ENCODE results near the gene TBC1D5. TPM values are rescaled to one million over a fixed set of nuclear protein-coding genes. Genes with fewer than 3 reads are reported as not detected.
"Not testable (repeated sequence)": the region's sequence is repeated elsewhere in the genome, so short reads cannot be mapped to it uniquely, and the experiment has no call there.

TBC1D5 gene
- total RNA-seq, 1 donor from 2014 or later, result 55.6 TPM

- H3K4me3 Mint-ChIP-seq (ENCODE audit: low read depth), result no peak overlapping the region
- no peaks in the 10 kb centered on the region for H3K9me3 Mint-ChIP-seq (ENCODE audit: low read depth)
- no peak for TF ChIP-seq CTCF (IDR thresholded peaks at IDR 0.05; ENCODE audit: unreplicated experiment)
- H3K27me3 Mint-ChIP-seq, result no peaks in the 10 kb centered on the region
- no peaks in the 10 kb centered on the region for H3K4me1 Mint-ChIP-seq (ENCODE audit: low read depth)
- H3K36me3 Mint-ChIP-seq (ENCODE audit: insufficient read depth), result peaks cover 2% of the 10 kb centered on the region
- no peak overlapping the region for H3K27ac Mint-ChIP-seq
- DNase-seq (ENCODE audit: low spot score, unreplicated experiment), result no peak
Observed at GRCh38 chr3:17625133-17625532, 117.3 kb downstream of the TBC1D5 start.

DNA sequence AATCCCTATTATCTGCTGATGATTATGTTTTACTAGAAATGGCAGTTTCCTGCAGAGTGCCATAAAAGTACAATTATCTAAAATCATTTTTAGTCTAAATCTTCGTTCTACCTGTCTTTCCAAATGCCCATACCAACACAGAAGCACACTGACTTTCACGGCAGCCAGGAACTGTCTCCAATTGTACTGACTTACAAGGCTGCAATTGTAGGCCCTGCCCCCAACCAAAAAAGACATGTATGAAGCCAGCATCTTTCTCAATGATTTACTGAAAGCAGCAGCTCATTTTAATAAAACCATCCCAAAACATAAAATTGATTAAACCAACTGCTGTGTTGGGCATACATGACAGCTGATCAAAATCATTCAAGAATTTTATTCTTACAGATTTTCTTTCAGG is 119.0 kb downstream of the TBC1D5 start:
- H3K27me3 Mint-ChIP-seq, result no peaks in the 10 kb centered on the region
- H3K4me1 Mint-ChIP-seq (ENCODE audit: low read depth), result no peaks in the 10 kb centered on the region
- no peak for DNase-seq (ENCODE audit: low spot score, unreplicated experiment)
- TF ChIP-seq CTCF (IDR thresholded peaks at IDR 0.05; ENCODE audit: unreplicated experiment), result no peak
- no peak overlapping the region for H3K4me3 Mint-ChIP-seq (ENCODE audit: low read depth)
- H3K36me3 Mint-ChIP-seq (ENCODE audit: insufficient read depth), result peaks cover 5% of the 10 kb centered on the region
- H3K27ac Mint-ChIP-seq, result no peak overlapping the region
- no peaks in the 10 kb centered on the region for H3K9me3 Mint-ChIP-seq (ENCODE audit: low read depth)

- H3K27me3 Mint-ChIP-seq, result no peaks in the 10 kb centered on the region
- H3K4me1 Mint-ChIP-seq (ENCODE audit: low read depth), result no peaks in the 10 kb centered on the region
- DNase-seq (ENCODE audit: low spot score, unreplicated experiment), result no peak
- peaks cover 15% of the 10 kb centered on the region for H3K9me3 Mint-ChIP-seq (ENCODE audit: low read depth)
- H3K4me3 Mint-ChIP-seq (ENCODE audit: low read depth), result no peak overlapping the region
- no peak overlapping the region for H3K27ac Mint-ChIP-seq
- H3K36me3 Mint-ChIP-seq (ENCODE audit: insufficient read depth), result peaks cover 20% of the 10 kb centered on the region
- TF ChIP-seq CTCF (IDR thresholded peaks at IDR 0.05; ENCODE audit: unreplicated experiment), result no peak
Observed at GRCh38 chr3:17619968-17620367, 122.5 kb downstream of the TBC1D5 start.

GRCh38 chr3:17613017-17613416 is 129.4 kb downstream of the TBC1D5 start:
- not testable (repeated sequence) for H3K4me1 Mint-ChIP-seq (ENCODE audit: low read depth); H3K4me3 Mint-ChIP-seq (ENCODE audit: low read depth); DNase-seq (ENCODE audit: low spot score, unreplicated experiment); H3K27ac Mint-ChIP-seq; H3K27me3 Mint-ChIP-seq
- Mint-ChIP-seq H3K9me3 (ENCODE audit: low read depth) (peaks cover 27% of the 10 kb centered on the region), H3K36me3 (ENCODE audit: insufficient read depth) (peaks cover 23% of the 10 kb centered on the region)

DNA sequence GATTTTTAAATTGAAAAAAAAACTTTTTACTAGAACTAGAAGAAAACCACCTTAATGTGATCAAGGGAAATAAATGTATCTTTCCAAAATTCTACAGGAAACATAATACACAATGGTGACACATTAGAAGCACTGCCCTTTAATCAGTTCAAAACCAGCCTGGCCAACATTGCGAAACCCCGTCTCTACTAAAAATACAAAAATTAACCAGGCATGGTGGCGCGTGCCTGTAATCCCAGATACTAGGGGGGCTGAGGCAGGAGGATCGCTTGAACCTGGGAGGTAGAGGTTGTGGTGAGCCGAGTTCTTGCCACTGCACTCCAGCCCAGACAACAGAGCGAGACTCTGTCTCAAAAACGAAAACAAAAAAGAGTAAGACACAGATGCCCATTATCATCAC is 134.5 kb downstream of the TBC1D5 start:
- peaks cover 5% of the 10 kb centered on the region for H3K36me3 Mint-ChIP-seq (ENCODE audit: insufficient read depth)
- H3K27me3 Mint-ChIP-seq, result no peaks in the 10 kb centered on the region
- no peaks in the 10 kb centered on the region for H3K9me3 Mint-ChIP-seq (ENCODE audit: low read depth)
- no peak for DNase-seq (ENCODE audit: low spot score, unreplicated experiment)
- no peak for TF ChIP-seq CTCF (IDR thresholded peaks at IDR 0.05; ENCODE audit: unreplicated experiment)
- H3K27ac Mint-ChIP-seq, result no peak overlapping the region
- H3K4me1 Mint-ChIP-seq (ENCODE audit: low read depth), result peaks cover 3% of the 10 kb centered on the region
- no peak overlapping the region for H3K4me3 Mint-ChIP-seq (ENCODE audit: low read depth)

DNA sequence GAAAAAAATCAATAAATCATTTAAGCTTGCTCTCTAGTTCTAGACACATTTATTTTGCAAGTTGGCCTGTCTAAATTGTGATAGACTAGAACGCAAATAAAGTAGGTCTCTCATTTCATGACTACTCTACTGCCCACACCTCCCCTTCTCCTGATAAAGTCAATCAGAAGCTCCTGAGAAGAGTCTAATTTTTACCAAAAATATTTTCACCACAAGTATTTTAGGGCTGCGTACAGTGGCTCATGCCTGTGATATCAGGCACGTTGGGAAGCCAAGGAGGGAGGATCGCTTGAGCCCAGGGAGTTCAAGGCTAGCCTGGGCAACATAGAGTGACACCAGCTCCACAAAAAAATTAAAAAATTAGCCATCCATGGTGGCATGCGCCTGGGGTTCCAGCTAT is 136.5 kb downstream of the TBC1D5 start:
- peaks cover 3% of the 10 kb centered on the region for H3K4me1 Mint-ChIP-seq (ENCODE audit: low read depth)
- H3K9me3 Mint-ChIP-seq (ENCODE audit: low read depth), result peaks cover 3% of the 10 kb centered on the region
- no peak for TF ChIP-seq CTCF (IDR thresholded peaks at IDR 0.05; ENCODE audit: unreplicated experiment)
- no peak overlapping the region for H3K27ac Mint-ChIP-seq
- H3K4me3 Mint-ChIP-seq (ENCODE audit: low read depth), result no peak overlapping the region
- no peak for DNase-seq (ENCODE audit: low spot score, unreplicated experiment)
- no peaks in the 10 kb centered on the region for H3K27me3 Mint-ChIP-seq
- H3K36me3 Mint-ChIP-seq (ENCODE audit: insufficient read depth), result peaks cover 12% of the 10 kb centered on the region
